Mucosa of stomach (tissue), 1 donor: ENCODE data around the gene SRPK2.

ENCODE experiments used
- H3K27me3 ChIP-seq: one replicate; pipeline ENCODE4 v1.7.0; 2013; ENCODE audit warnings: mild to moderate bottlenecking, low read length; ENCODE audit not compliant: control insufficient read depth, insufficient read depth
- H3K36me3 ChIP-seq: one replicate; pipeline ENCODE4 v1.7.0; 2013; ENCODE audit warnings: low read length; ENCODE audit not compliant: control insufficient read depth, insufficient read depth
- H3K4me1 ChIP-seq: one replicate; pipeline ENCODE4 v1.7.0; 2013; ENCODE audit warnings: mild to moderate bottlenecking, low read length; ENCODE audit not compliant: control insufficient read depth, insufficient read depth
- H3K4me3 ChIP-seq: one replicate; pipeline ENCODE4 v1.7.0; 2013; ENCODE audit warnings: low read length
- H3K9ac ChIP-seq: one replicate; pipeline ENCODE4 v1.7.0; 2013; ENCODE audit warnings: mild to moderate bottlenecking, low read length, moderate library complexity
- H3K9me3 ChIP-seq: one replicate; pipeline ENCODE4 v1.7.0; 2013; ENCODE audit warnings: mild to moderate bottlenecking, low read length, moderate library complexity; ENCODE audit not compliant: control insufficient read depth
- donor health status: Pancreatic carcinoma.

The SRPK2 gene

GRCh38 chr7:105402221-105403095 is 13.7 kb upstream of the SRPK2 start:
- Histone ChIP-seq H3K4me1 (peaks cover 9% of the 10 kb centered on the region), H3K4me3 (no peak overlapping the region), H3K36me3 (no peaks in the 10 kb centered on the region)

GRCh38 chr7:105399043-105399725 is 10.5 kb upstream of the SRPK2 start:
- Histone ChIP-seq H3K27me3 (no peaks in the 10 kb centered on the region), H3K9ac (no peak overlapping the region), H3K9me3 (no peaks in the 10 kb centered on the region), H3K36me3 (no peaks in the 10 kb centered on the region), H3K4me3 (no peak overlapping the region), H3K4me1 (peaks cover 9% of the 10 kb centered on the region)

More at GRCh38 chr7:105402221-105403095, 13.7 kb upstream of the SRPK2 start:
- Histone ChIP-seq H3K9ac (no peak overlapping the region), H3K9me3 (no peaks in the 10 kb centered on the region), H3K27me3 (no peaks in the 10 kb centered on the region)

- Histone ChIP-seq H3K4me3 (no peak overlapping the region), H3K27me3 (no peaks in the 10 kb centered on the region), H3K36me3 (no peaks in the 10 kb centered on the region), H3K4me1 (peaks cover 4% of the 10 kb centered on the region), H3K9me3 (no peaks in the 10 kb centered on the region), H3K9ac (no peak overlapping the region)
These were observed 7.8 kb upstream of the SRPK2 start for GRCh38 chr7:105396566-105396965.

- Histone ChIP-seq H3K9ac (no peak overlapping the region), H3K4me1 (peaks cover 5% of the 10 kb centered on the region), H3K27me3 (no peaks in the 10 kb centered on the region), H3K4me3 (no peak overlapping the region), H3K36me3 (no peaks in the 10 kb centered on the region), H3K9me3 (no peaks in the 10 kb centered on the region)
These were observed 2.7 kb upstream of the SRPK2 start for GRCh38 chr7:105391429-105391828.

- Histone ChIP-seq H3K4me1 (peaks cover 5% of the 10 kb centered on the region), H3K4me3 (no peak overlapping the region), H3K36me3 (no peaks in the 10 kb centered on the region), H3K27me3 (no peaks in the 10 kb centered on the region), H3K9ac (no peak overlapping the region), H3K9me3 (no peaks in the 10 kb centered on the region)
These were observed 1.2 kb upstream of the SRPK2 start for GRCh38 chr7:105389889-105390288.

GRCh38 chr7:105389088-105389650 is 448 bp upstream of the SRPK2 start:
- Histone ChIP-seq H3K9ac (peak overlapping the region; percentile 47), H3K36me3 (no peaks in the 10 kb centered on the region), H3K9me3 (no peaks in the 10 kb centered on the region)

GRCh38 chr7:105387508-105388355 is 989 bp downstream of the SRPK2 start:
- Histone ChIP-seq H3K27me3 (no peaks in the 10 kb centered on the region), H3K9me3 (no peaks in the 10 kb centered on the region)

More at GRCh38 chr7:105389088-105389650, 448 bp upstream of the SRPK2 start:
- Histone ChIP-seq H3K4me3 (peak overlapping the region; percentile 25), H3K4me1 (peaks cover 5% of the 10 kb centered on the region), H3K27me3 (no peaks in the 10 kb centered on the region)

GRCh38 chr7:105377903-105378302 is 10.8 kb downstream of the SRPK2 start:
- Histone ChIP-seq H3K9ac (no peak overlapping the region), H3K9me3 (no peaks in the 10 kb centered on the region), H3K36me3 (no peaks in the 10 kb centered on the region), H3K4me3 (no peak overlapping the region), H3K4me1 (no peaks in the 10 kb centered on the region), H3K27me3 (no peaks in the 10 kb centered on the region)

More at GRCh38 chr7:105387508-105388355, 989 bp downstream of the SRPK2 start:
- Histone ChIP-seq H3K4me1 (peaks cover 5% of the 10 kb centered on the region), H3K4me3 (peak overlapping the region; percentile 49), H3K9ac (peak overlapping the region; percentile 64), H3K36me3 (no peaks in the 10 kb centered on the region)

- Histone ChIP-seq H3K9me3 (no peaks in the 10 kb centered on the region), H3K4me3 (no peak overlapping the region), H3K27me3 (no peaks in the 10 kb centered on the region), H3K36me3 (no peaks in the 10 kb centered on the region), H3K4me1 (no peaks in the 10 kb centered on the region), H3K9ac (no peak overlapping the region)
These were observed 11.7 kb downstream of the SRPK2 start for GRCh38 chr7:105376908-105377533.

GRCh38 chr7:105369944-105370343 is 18.8 kb downstream of the SRPK2 start:
- Histone ChIP-seq H3K4me3 (no peak overlapping the region), H3K9me3 (no peaks in the 10 kb centered on the region), H3K27me3 (no peaks in the 10 kb centered on the region), H3K4me1 (peaks cover 13% of the 10 kb centered on the region), H3K36me3 (no peaks in the 10 kb centered on the region), H3K9ac (no peak overlapping the region)

- no peak overlapping the region for H3K4me3 ChIP-seq
- peaks cover 13% of the 10 kb centered on the region for H3K4me1 ChIP-seq
- no peak overlapping the region for H3K9ac ChIP-seq
- no peaks in the 10 kb centered on the region for H3K36me3 ChIP-seq
- H3K27me3 ChIP-seq, result no peaks in the 10 kb centered on the region
- H3K9me3 ChIP-seq, result no peaks in the 10 kb centered on the region
These were observed 21.3 kb downstream of the SRPK2 start for GRCh38 chr7:105367458-105367857.
